Thymus (tissue), 11 donors: ENCODE results near the gene FILIP1L. TPM values are rescaled to one million over a fixed set of nuclear protein-coding genes. Genes with fewer than 3 reads are reported as not detected.

Source experiments
- DNase-seq, 9 donors: peaks; one replicate each; pipeline ENCODE4 v3.0.0-alpha.2; 2013; ENCODE audit warnings: low spot score in 9 of 9, low read depth in 6 of 9, missing footprints in 1 of 9
- H3K27ac ChIP-seq, 2 donors: one replicate each; pipeline ENCODE4 v1.5.1; 2013; ENCODE audit warnings: control low read depth in 1 of 2, low read depth in 1 of 2, low read length in 1 of 2, mild to moderate bottlenecking in 1 of 2, moderate library complexity in 1 of 2
- H3K27me3 ChIP-seq, 2 donors: one replicate each; pipeline ENCODE4 v1.5.1; 2013; ENCODE audit warnings: low read length in 1 of 2; ENCODE audit not compliant: control insufficient read depth in 2 of 2, insufficient read depth in 1 of 2
- H3K36me3 ChIP-seq, 2 donors: one replicate each; pipeline ENCODE4 v1.5.1; 2013; ENCODE audit warnings: low read length in 1 of 2, mild to moderate bottlenecking in 1 of 2, moderate library complexity in 1 of 2; ENCODE audit not compliant: control insufficient read depth in 2 of 2, insufficient read depth in 2 of 2
- H3K4me1 ChIP-seq, 2 donors: one replicate each; pipeline ENCODE4 v1.5.1; 2013; ENCODE audit warnings: low read length in 2 of 2; ENCODE audit not compliant: control insufficient read depth in 2 of 2, insufficient read depth in 2 of 2
- H3K4me3 ChIP-seq, 2 donors: one replicate each; pipeline ENCODE4 v1.5.1; 2013; ENCODE audit warnings: low read length in 2 of 2, control low read depth in 1 of 2, mild to moderate bottlenecking in 1 of 2
- H3K9me3 ChIP-seq, 2 donors: one replicate each; pipeline ENCODE4 v1.5.1; 2013; ENCODE audit warnings: low read length in 1 of 2, mild to moderate bottlenecking in 1 of 2; ENCODE audit not compliant: control insufficient read depth in 2 of 2, insufficient read depth in 1 of 2
- WGBS: extraction: QIAGEN DNeasy Blood & Tissue Kit; methylation state at CpG from one replicate; pipeline ENCODE4 v1.1.7; 2013; 5-methylcytosine and 5-hydroxymethylcytosine counted together
- polyA plus RNA-seq: library from polyadenylated mRNA; stranded (reverse); fragments of 200-250 nt; gene quantifications from one replicate; pipeline ENCODE4 v1.2.3, GENCODE V29; 2013
- total RNA-seq: library from RNA; stranded (reverse); fragments of 120-200 nt; gene quantifications from one replicate; pipeline ENCODE4 v1.2.4, GENCODE V29; 2013
- donor health status: healthy.

FILIP1L gene
- total and polyA plus RNA-seq, 2 donors, result 6.6 to 15.5 TPM

DNA sequence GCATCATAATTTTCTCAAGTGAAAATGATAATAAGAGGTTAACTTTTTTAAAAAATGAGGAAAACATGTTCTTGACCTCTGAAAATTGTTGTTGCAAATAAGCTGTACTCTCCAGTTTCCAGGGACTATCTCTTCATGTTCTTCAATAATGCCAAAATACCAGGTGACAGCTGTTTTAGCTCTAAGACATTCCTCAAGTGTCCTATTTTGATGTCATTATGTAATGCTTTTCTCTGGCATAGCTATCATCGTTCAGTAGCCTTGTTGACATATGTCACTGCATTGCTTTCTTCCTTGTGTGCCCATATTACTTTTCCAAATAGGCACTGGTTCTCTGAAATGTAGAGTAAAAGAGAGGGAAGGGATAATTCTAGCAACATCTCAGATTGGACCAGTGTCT is 5.7 kb upstream of the FILIP1L start:
- Histone ChIP-seq H3K27ac (no peak overlapping the region), H3K27me3 (no peaks in the 10 kb centered on the region), H3K9me3 (no peaks in the 10 kb centered on the region), H3K36me3 (no peaks in the 10 kb centered on the region), H3K4me1 (no peaks in the 10 kb centered on the region), H3K4me3 (no peak overlapping the region)
- WGBS, result 0% methylated on average over 1 of the region's 1 CpG
- DNase-seq, result no peak

DNA sequence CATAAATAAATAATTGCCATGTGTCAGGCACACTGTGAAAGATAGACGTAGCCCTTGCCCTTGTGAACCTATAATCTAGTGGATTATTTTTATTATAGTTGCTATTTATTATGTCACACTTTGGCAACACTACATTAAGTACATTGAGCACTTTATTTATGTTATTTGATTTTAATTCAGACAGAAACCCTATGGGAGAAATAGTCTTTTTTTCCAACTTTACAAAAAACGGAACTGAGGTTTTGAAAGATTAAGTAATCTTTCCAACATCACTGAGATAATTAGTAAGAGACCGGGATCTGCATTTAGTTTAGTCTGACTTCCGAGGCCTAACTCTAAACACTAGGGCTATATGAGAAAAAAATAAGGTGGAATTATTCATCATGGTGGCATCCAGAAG is 2.8 kb upstream of the FILIP1L start:
- 98% methylated on average over 4 of the region's 4 CpGs for WGBS
- DNase-seq, result no peak
- Histone ChIP-seq H3K36me3 (no peaks in the 10 kb centered on the region), H3K27ac (no peak overlapping the region), H3K27me3 (no peaks in the 10 kb centered on the region), H3K4me3 (no peak overlapping the region), H3K4me1 (no peaks in the 10 kb centered on the region), H3K9me3 (no peaks in the 10 kb centered on the region)

DNA sequence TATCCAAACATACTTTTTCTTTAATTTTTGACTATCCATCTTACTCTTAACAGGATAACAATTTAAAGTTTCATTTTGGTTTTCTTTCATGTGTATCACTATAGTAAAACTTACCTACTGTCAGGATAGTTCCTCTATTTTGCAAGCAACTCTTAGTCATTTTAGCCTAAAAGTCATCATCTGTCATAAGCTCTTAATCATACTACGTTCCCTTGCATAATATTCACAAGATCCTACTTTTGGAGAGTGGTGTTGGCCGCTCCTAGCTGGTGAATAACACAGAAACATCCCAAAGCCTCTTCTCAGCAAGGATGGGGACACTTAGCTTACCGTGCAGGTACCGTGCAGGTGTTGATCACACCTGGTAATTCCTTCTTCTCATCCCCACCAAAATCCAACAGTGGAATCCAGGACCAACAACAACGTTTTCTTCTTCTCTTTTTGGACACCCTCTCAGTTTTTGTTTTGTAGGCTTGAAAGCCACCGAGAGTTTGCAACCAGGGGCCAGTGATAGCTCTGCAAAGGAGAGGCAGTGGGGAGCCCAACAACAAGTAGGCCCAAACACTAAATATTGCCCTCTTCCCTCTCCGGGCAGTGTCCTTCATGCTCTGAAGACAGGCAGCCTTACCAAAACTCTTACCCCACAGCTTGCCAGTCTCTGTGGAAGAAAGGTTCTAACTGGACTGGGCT is 433 bp downstream of the FILIP1L start:
- WGBS, result 96% methylated on average over 7 of the region's 7 CpGs
- Histone ChIP-seq H3K4me1 (no peaks in the 10 kb centered on the region), H3K36me3 (no peaks in the 10 kb centered on the region), H3K4me3 (no peak overlapping the region), H3K27me3 (no peaks in the 10 kb centered on the region), H3K27ac (no peak overlapping the region), H3K9me3 (no peaks in the 10 kb centered on the region)
- no peak for DNase-seq

DNA sequence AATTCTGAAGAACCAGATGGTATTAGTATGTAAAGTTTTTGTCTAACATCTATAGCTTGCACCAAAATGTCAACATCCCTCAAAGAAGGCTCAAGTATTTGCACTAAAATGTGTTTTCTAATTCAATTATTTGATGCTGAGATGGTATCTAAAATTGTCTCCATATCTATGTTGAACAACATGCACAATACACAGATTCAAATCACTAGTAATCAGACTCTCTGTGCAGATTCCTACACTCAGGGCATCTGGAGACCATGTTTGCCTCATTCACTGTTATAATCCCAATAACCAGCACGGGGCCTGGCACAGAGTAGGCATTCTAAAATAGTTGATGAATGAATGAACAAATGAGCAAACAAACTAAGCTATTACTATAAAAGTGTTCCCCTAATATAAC is 2.6 kb downstream of the FILIP1L start:
- WGBS, result 100% methylated on average over 1 of the region's 1 CpG
- Histone ChIP-seq H3K4me1 (no peaks in the 10 kb centered on the region), H3K27me3 (no peaks in the 10 kb centered on the region), H3K9me3 (no peaks in the 10 kb centered on the region), H3K27ac (no peak overlapping the region), H3K4me3 (no peak overlapping the region), H3K36me3 (no peaks in the 10 kb centered on the region)
- no peak for DNase-seq

DNA sequence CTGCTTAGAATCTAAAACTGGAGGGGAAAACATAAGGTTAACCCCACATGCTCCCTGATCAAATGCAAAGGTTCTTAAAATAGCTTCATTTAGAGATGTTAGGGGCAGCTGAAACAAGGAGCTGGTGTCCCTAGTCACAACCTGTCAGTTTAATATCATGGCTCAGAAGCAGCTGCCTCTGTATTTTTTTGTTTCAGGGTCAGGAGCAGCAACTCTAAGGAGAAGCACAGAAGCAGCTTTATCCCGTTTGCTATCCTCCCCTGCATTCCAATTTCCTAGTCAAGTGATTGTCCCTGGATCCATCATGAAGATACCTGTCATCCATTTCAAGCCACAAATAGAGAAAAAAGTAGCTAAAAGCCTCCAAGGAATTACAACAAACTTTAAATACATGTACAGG is 4.1 kb downstream of the FILIP1L start:
- no peaks in the 10 kb centered on the region for H3K36me3 ChIP-seq
- no peaks in the 10 kb centered on the region for H3K9me3 ChIP-seq
- H3K27ac ChIP-seq, result no peak overlapping the region
- 96% methylated on average over 1 of the region's 1 CpG for WGBS
- H3K4me1 ChIP-seq, result peaks cover 0 to 3% of the 10 kb centered on the region in 2 donors
- no peaks in the 10 kb centered on the region for H3K27me3 ChIP-seq
- no peak for DNase-seq
- H3K4me3 ChIP-seq, result no peak overlapping the region

DNA sequence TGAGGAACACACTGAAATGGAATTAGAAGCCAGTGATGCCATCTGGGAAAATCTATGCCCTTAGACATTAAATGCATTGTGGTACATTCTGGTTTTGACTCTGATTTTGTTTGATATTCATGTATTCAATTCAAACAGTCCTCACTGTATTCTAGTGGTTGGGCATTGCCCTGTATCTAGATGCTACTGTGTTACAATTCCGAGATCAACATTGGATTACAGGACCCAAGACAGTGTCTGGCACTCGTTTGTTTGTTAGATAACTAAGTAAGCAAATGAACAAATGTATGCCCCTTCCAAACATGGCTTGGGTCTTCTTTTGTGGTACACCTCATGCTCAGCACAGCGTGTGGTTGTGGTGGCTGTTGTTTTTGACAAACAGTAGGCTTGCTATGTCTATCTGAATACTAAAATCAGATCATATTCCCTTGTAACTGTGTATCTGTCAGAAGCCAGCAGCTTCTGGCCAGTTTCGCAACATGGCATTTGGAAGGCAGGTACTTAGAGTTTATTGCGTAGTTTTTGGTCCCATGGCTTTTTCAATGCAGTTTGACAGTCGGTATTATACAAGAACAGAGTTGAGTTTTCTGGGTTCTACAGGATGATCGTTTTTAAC is 5.7 kb downstream of the FILIP1L start:
- no peaks in the 10 kb centered on the region for H3K27me3 ChIP-seq
- no peak overlapping the region for H3K4me3 ChIP-seq
- no peak for DNase-seq
- no peak overlapping the region for H3K27ac ChIP-seq
- no peaks in the 10 kb centered on the region for H3K36me3 ChIP-seq
- H3K9me3 ChIP-seq, result no peaks in the 10 kb centered on the region
- H3K4me1 ChIP-seq, result peaks cover 0 to 3% of the 10 kb centered on the region in 2 donors
- 95% methylated on average over 7 of the region's 7 CpGs for WGBS

DNA sequence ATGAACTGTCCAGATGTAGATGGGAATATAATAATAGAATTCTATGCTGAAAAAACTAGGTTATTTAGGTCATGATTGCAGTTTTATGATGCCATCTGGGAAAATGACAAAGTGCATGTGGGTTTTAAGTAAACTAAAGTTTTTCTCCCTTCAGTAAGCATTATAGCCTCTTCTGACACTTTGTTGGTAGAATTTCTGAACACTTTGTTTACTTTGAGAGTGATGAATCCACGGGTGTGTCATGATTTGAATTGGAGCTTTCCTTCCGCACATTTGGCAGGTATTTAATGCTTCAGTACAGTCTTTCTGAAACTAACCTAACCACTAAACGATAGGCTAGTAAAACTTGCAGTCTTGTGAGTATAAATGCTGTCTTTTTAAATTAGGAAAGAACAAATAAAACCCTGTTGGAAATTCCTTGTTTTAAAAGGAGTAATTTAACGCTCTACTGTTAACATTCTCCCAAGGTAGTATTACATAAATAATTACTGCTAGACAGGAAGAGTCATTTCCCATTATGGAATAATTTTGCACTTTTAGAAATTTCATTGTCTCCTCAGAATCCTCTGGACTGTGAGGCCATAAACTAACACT is 7.0 kb downstream of the FILIP1L start:
- 93% methylated on average over 4 of the region's 4 CpGs for WGBS
- no peak for DNase-seq
- Histone ChIP-seq H3K36me3 (no peaks in the 10 kb centered on the region), H3K27me3 (no peaks in the 10 kb centered on the region), H3K27ac (no peak overlapping the region), H3K4me1 (peaks cover 0 to 3% of the 10 kb centered on the region in 2 donors), H3K9me3 (no peaks in the 10 kb centered on the region), H3K4me3 (no peak overlapping the region)

DNA sequence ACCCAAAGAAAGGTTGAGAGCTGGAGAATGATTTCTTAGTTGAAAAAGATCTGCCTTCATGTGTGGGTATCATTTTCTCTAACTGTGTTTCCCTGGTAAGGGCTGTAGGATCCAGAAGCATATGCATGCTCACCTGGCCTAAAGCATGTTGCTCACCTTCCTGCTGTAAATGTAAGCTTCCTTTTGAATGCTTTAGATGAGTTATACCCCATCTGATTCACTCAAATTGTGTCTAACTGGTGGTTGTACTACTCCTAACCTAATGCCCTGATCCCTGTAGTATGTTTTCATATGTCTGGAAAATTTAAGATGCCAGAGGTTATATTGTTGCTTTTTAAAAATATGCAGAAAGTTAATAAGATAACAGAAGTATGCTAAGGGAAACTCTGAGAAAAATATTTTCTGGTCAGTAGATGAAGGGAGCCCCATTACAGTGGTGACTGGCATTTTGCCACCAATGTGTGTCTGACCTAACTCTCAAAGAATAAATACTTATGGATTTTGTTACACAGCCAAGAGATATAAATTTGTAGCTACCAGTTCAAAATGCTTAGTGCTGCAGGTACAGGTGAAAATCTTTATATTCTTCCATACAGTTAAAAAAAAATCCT is 7.7 kb downstream of the FILIP1L start:
- no peak overlapping the region for H3K27ac ChIP-seq

DNA sequence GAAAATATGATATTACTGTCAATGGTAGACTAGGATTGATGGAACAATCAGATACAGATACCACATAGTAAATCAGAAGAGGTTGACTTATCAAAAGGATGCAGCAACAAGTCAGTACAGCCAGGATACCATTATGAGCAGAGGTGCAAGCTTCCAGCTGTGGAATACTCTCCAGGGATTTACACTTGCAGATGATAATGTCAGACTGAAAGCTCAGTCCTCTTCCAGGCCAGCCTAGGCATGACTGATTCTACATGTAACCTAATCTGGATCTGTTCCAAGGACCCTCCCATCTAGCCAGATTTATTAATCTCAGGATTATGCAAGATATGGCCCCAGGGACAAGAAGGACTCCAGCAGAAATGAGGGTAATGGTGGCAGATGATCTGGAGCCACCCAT is 8.2 kb downstream of the FILIP1L start:
- no peaks in the 10 kb centered on the region for H3K36me3 ChIP-seq
- no peaks in the 10 kb centered on the region for H3K27me3 ChIP-seq
- DNase-seq, result no peak
- H3K4me1 ChIP-seq, result peaks cover 0 to 3% of the 10 kb centered on the region in 2 donors
- no peak overlapping the region for H3K4me3 ChIP-seq
- H3K27ac ChIP-seq, result no peak overlapping the region
- H3K9me3 ChIP-seq, result no peaks in the 10 kb centered on the region

More for the DNA sequence above, 7.7 kb downstream of the FILIP1L start:
- no peaks in the 10 kb centered on the region for H3K36me3 ChIP-seq
- no peak for DNase-seq
- H3K27me3 ChIP-seq, result no peaks in the 10 kb centered on the region
- peaks cover 0 to 3% of the 10 kb centered on the region in 2 donors for H3K4me1 ChIP-seq
- no peaks in the 10 kb centered on the region for H3K9me3 ChIP-seq
- H3K4me3 ChIP-seq, result no peak overlapping the region
